K562 (cell line): ENCODE measurements around the gene HSPA1B. TPM values are rescaled to one million over a fixed set of nuclear protein-coding genes. Genes with fewer than 3 reads are reported as not detected.

Source experiments
- ATF3 ChIP-seq, 2 experiments: fragments of 450-650 bp in 1 of 2; sonication (generic) in 1 of 2; formaldehyde crosslinking in 1 of 2; IDR thresholded peaks in 1 of 2; conservative IDR thresholded peaks in 1 of 2; 2 replicates each; pipeline versions ENCODE4 v1.6.1 to v1.8.1; 2016 to 2023; ENCODE audit warnings: mild to moderate bottlenecking in 2 of 2, moderate library complexity in 2 of 2, inconsistent platforms in 1 of 2, missing genetic modification reagents in 1 of 2
- CBFA2T2 ChIP-seq: fragments of 450-650 bp; conservative IDR thresholded peaks from 2 replicates; pipeline ENCODE4 v1.6.1; 2017; ENCODE audit warnings: mild to moderate bottlenecking
- CEBPB ChIP-seq: fragments of 450-650 bp; IDR thresholded peaks from 2 replicates; pipeline ENCODE4 v1.6.1; 2016; ENCODE audit warnings: missing genetic modification characterization, missing compliant biosample characterization
- CSDE1 ChIP-seq, 2 experiments: fragments of 450-650 bp; IDR thresholded peaks; 2 replicates each; pipeline ENCODE4 v1.6.1; 2016; ENCODE audit warnings: mild to moderate bottlenecking in 1 of 2
- E2F3 ChIP-seq: fragments of 250-450 bp; sonication (Bioruptor Pico); IDR thresholded peaks from 2 replicates; pipeline ENCODE4 v1.4.0; 2020; ENCODE audit warnings: mild to moderate bottlenecking
- FOXA1 ChIP-seq: fragments of 450-650 bp; IDR thresholded peaks from 2 replicates; pipeline ENCODE4 v1.6.1; 2016; ENCODE audit warnings: mild to moderate bottlenecking, borderline replicate concordance
- MTA1 ChIP-seq: fragments of 450-650 bp; IDR thresholded peaks from 2 replicates; pipeline ENCODE4 v1.6.1; 2017; ENCODE audit warnings: borderline replicate concordance
- TRIM28 ChIP-seq: fragments of 450-650 bp; IDR thresholded peaks from 2 replicates; pipeline ENCODE4 v1.6.1; 2017
- U2AF1 ChIP-seq: fragments of 200-400 bp; formaldehyde crosslinking; optimal IDR thresholded peaks from 2 replicates; pipeline ENCODE3; 2017; ENCODE audit warnings: mild to moderate bottlenecking, low read depth, low read length, moderate library complexity
- ZNF778 ChIP-seq: fragments of 450-650 bp; formaldehyde crosslinking; IDR thresholded peaks from 2 replicates; pipeline ENCODE4 v1.4.0; 2020; ENCODE audit warnings: mild to moderate bottlenecking, moderate library complexity
- polyA plus RNA-seq, 8 experiments: library from polyadenylated mRNA; depleted of rRNA in 4 of 8; stranded (reverse) in 5 of 8; unstranded in 3 of 8; fragments of >200 nt; fragmentation: Nextera tagmentation in 2 of 8; fragmentation: Illumina TruSeq in 1 of 8; extraction: Ambion mirVana in 2 of 8; extraction: Trizol in 1 of 8; gene quantifications; 2 replicates each; pipeline versions ENCODE4 v1.2.1 to v1.2.3, GENCODE V29; 2011 to 2014; ENCODE audit warnings: inconsistent platforms in 1 of 8, missing spikeins in 1 of 8
- total RNA-seq, 7 experiments: library from RNA; depleted of rRNA in 6 of 7; stranded (reverse); fragments of >200 nt in 6 of 7; fragmentation: Illumina TruSeq in 2 of 7; extraction: Trizol in 2 of 7; gene quantifications; 2 replicates each; pipeline versions ENCODE4 v1.2.1 to v1.2.3, GENCODE V29; 2011 to 2021; ENCODE audit warnings: low replicate concordance in 1 of 7
- TF ChIP-seq, protein P1 (sequence below): fragments of 450-650 bp; IDR thresholded peaks from 2 replicates; pipeline ENCODE4 v1.6.1; 2017; ENCODE audit warnings: antibody characterized with exemption, mild to moderate bottlenecking
- TF ChIP-seq, protein P2 (sequence below): fragments of 450-650 bp; conservative IDR thresholded peaks from 2 replicates; pipeline ENCODE4 v1.6.1; 2016; ENCODE audit warnings: missing genetic modification characterization, low read depth, mild to moderate bottlenecking, control low read depth, missing compliant biosample characterization
- TF ChIP-seq, protein P3 (sequence below): fragments of 450-650 bp; formaldehyde crosslinking; IDR thresholded peaks from 2 replicates; pipeline ENCODE4 v1.4.0; 2020; ENCODE audit warnings: mild to moderate bottlenecking, mixed read lengths
- TF ChIP-seq, protein P4 (sequence below): fragments of 250-450 bp; sonication (Bioruptor Pico); IDR thresholded peaks from 2 replicates; pipeline ENCODE4 v1.5.0; 2021

HSPA1B gene
- total and polyA plus RNA-seq, 9 of the 15 experiments (the other 6 are each of a cell fraction or from before 2014, with no cell fraction given) = 0.27 to 227 (median 51.2) TPM

- TF ChIP-seq CBFA2T2 (peak; percentile 25; the same call in 1 of the 2 replicates), MTA1 (peak; percentile 85), FOXA1 (no peak), ATF3 (IDR thresholded peaks at IDR 0.05) (peak; percentile 39; the same call in 1 of the 2 replicates), ATF3 (CRISPR knock-in tag; conservative IDR thresholded peaks at IDR 0.05) (no peak), TRIM28 (no peak), E2F3 (CRISPR knock-in tag) (0 out of 2 replicates have a peak, but pooled peaks have one; percentile 42), CEBPB (tag) (peak; percentile 38; the same call in 1 of the 2 replicates), ZNF778 (CRISPR knock-in tag) (no peak), U2AF1 (peak; percentile 28), CSDE1 (IDR thresholded peaks at IDR 0.05) (no peak)
- TF ChIP-seq, protein P1, sequence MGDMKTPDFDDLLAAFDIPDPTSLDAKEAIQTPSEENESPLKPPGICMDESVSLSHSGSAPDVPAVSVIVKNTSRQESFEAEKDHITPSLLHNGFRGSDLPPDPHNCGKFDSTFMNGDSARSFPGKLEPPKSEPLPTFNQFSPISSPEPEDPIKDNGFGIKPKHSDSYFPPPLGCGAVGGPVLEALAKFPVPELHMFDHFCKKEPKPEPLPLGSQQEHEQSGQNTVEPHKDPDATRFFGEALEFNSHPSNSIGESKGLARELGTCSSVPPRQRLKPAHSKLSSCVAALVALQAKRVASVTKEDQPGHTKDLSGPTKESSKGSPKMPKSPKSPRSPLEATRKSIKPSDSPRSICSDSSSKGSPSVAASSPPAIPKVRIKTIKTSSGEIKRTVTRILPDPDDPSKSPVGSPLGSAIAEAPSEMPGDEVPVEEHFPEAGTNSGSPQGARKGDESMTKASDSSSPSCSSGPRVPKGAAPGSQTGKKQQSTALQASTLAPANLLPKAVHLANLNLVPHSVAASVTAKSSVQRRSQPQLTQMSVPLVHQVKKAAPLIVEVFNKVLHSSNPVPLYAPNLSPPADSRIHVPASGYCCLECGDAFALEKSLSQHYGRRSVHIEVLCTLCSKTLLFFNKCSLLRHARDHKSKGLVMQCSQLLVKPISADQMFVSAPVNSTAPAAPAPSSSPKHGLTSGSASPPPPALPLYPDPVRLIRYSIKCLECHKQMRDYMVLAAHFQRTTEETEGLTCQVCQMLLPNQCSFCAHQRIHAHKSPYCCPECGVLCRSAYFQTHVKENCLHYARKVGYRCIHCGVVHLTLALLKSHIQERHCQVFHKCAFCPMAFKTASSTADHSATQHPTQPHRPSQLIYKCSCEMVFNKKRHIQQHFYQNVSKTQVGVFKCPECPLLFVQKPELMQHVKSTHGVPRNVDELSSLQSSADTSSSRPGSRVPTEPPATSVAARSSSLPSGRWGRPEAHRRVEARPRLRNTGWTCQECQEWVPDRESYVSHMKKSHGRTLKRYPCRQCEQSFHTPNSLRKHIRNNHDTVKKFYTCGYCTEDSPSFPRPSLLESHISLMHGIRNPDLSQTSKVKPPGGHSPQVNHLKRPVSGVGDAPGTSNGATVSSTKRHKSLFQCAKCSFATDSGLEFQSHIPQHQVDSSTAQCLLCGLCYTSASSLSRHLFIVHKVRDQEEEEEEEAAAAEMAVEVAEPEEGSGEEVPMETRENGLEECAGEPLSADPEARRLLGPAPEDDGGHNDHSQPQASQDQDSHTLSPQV = peak; percentile 61; the same call in 1 of the 2 replicates
- TF ChIP-seq, protein P2, sequence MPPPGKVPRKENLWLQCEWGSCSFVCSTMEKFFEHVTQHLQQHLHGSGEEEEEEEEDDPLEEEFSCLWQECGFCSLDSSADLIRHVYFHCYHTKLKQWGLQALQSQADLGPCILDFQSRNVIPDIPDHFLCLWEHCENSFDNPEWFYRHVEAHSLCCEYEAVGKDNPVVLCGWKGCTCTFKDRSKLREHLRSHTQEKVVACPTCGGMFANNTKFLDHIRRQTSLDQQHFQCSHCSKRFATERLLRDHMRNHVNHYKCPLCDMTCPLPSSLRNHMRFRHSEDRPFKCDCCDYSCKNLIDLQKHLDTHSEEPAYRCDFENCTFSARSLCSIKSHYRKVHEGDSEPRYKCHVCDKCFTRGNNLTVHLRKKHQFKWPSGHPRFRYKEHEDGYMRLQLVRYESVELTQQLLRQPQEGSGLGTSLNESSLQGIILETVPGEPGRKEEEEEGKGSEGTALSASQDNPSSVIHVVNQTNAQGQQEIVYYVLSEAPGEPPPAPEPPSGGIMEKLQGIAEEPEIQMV (tag) = no peak; the same call in 1 of the 2 replicates
- TF ChIP-seq, protein P3, sequence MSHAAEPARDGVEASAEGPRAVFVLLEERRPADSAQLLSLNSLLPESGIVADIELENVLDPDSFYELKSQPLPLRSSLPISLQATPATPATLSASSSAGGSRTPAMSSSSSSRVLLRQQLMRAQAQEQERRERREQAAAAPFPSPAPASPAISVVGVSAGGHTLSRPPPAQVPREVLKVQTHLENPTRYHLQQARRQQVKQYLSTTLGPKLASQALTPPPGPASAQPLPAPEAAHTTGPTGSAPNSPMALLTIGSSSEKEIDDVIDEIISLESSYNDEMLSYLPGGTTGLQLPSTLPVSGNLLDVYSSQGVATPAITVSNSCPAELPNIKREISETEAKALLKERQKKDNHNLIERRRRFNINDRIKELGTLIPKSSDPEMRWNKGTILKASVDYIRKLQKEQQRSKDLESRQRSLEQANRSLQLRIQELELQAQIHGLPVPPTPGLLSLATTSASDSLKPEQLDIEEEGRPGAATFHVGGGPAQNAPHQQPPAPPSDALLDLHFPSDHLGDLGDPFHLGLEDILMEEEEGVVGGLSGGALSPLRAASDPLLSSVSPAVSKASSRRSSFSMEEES (CRISPR knock-in tag) = no peak
- TF ChIP-seq, protein P4, sequence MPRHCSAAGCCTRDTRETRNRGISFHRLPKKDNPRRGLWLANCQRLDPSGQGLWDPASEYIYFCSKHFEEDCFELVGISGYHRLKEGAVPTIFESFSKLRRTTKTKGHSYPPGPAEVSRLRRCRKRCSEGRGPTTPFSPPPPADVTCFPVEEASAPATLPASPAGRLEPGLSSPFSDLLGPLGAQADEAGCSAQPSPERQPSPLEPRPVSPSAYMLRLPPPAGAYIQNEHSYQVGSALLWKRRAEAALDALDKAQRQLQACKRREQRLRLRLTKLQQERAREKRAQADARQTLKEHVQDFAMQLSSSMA (CRISPR knock-in tag) = no peak
Measured at GRCh38 chr6:31794294-31794865, 33.2 kb upstream of the HSPA1B start (continued).
